Urothelium cell line (cell line): Measurements from ENCODE around the gene PUM2.

Experiments
- DNase-seq: peaks from one replicate; pipeline ENCODE4 v3.0.0; 2011; ENCODE audit warnings: low spot score, mixed read lengths
- FAIRE-seq: peaks from 2 replicates; lab custom pipeline; 2011; peaks lifted over from hg19 to GRCh38; lab: Jason Lieb, UNC

The PUM2 gene

DNA sequence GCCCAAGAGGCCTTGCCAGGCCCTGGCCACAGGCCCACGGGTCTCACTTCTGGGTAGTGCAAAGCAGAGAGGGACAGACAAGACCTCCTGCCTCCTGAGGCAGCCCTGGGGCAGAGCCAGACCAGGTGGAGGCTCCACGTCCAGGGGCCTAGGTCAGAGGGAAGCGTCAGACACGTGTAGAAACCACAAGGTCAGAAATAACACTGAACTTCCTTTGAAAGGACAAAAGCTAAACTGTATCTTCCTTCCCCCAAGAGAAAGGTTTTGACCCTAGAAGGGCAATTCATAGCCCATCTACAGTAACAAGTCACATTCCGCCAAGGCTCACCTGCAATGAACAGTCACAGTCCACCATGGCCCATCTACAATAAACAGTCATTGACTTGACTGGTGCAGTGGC, 143.6 kb downstream of the PUM2 start:
- no peak for FAIRE-seq
- DNase-seq = no peak

DNA sequence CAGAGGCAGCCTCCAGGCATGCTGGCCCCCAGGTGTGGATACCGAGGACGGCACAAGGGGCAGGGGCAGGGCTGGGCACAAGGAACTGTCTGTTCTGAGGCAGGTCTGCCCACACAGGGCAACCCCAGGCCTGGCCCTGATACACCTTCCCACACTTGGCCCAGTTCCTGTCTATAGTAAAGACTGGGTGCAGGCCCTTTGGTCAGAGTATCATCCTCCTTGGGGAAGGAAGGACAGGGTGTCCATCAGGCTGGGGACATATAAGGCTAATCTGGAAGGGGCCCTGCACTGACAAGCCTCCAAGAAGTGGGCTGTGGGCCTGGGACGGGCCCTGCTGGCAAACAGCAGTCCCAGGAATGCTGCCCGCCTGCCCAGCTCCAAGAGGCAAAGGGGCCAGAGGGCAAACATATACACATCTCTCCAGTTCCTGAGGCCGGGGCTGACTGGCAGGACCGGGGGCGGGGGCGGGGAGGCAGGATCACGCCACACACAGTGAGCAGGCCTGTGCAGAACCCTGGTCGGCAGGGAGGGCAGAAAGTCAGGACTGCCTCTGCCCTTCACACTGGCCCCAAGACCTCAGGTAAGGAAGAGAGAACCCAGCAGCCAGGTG, 144.6 kb downstream of the PUM2 start:
- DNase-seq = no peak

GRCh38 chr2:20205069-20205468, 145.6 kb downstream of the PUM2 start:
- no peak for DNase-seq
- peak; percentile 30 for FAIRE-seq

More for the DNA sequence above, 144.6 kb downstream of the PUM2 start:
- FAIRE-seq = no peak

DNA sequence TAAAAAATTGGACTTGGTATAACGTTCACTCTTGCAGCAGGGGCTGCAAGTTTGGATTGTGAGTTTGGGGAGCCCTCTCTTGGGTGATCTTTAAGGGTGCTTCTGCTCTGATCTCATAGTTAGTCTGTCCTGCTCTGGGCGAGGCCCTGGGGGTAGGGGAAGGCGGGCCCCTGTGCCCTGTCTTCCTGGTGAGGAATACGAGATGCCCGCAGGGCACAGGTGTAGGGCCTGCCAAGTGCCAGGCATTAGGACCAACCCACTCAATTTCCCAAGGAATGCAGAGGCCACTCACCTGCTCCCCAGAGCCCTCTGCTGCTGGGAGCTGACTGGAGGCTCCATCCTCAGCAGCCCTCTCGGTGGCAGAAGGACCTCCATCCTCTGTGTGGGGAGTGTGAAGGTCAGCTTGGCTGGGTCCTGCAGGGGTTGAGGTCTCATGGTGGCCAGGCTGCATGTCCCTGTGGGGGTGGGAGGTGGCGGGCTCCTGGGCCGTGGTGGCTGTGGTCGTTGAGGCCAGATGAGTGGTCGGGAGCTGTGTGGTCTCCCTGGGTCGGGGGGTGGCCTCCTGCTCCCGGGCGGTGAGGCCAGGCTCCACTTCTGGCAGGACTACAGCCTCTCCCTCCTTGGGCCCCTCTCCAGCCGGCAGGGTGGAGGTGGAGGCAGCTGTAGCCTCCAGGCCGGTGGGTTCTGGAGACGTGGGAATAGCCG, 147.0 kb downstream of the PUM2 start:
- FAIRE-seq (no peak), DNase-seq (no peak)

- DNase-seq = no peak
- FAIRE-seq = no peak
Observed at GRCh38 chr2:20203072-20203471, 147.6 kb downstream of the PUM2 start.

DNA sequence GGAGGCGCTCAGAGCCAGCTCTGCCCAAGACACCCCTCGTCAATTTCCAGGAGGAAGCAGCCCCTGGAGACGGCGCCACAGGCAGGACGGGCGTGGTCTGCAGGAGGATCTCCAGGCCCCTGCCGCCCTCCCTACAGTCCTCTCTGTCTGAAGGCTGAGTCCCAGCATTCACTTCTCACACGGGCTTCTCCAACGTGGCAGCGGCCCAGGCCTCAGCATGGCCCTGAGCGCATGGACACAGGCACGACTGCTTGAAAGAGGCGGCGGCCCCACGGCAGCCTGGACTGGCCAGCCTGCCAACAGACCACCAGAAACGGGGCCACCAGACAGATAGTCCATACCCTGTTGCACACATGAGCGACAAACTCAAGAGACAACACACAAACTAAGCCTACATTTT, 149.0 kb downstream of the PUM2 start:
- no peak for FAIRE-seq

GRCh38 chr2:20200697-20201555, 149.7 kb downstream of the PUM2 start:
- DNase-seq (no peak), FAIRE-seq (no peak)

More for the DNA sequence above, 149.0 kb downstream of the PUM2 start:
- no peak for DNase-seq

- DNase-seq = no peak
- FAIRE-seq = no peak
Observed at GRCh38 chr2:20199633-20200270, 150.9 kb downstream of the PUM2 start.

DNA sequence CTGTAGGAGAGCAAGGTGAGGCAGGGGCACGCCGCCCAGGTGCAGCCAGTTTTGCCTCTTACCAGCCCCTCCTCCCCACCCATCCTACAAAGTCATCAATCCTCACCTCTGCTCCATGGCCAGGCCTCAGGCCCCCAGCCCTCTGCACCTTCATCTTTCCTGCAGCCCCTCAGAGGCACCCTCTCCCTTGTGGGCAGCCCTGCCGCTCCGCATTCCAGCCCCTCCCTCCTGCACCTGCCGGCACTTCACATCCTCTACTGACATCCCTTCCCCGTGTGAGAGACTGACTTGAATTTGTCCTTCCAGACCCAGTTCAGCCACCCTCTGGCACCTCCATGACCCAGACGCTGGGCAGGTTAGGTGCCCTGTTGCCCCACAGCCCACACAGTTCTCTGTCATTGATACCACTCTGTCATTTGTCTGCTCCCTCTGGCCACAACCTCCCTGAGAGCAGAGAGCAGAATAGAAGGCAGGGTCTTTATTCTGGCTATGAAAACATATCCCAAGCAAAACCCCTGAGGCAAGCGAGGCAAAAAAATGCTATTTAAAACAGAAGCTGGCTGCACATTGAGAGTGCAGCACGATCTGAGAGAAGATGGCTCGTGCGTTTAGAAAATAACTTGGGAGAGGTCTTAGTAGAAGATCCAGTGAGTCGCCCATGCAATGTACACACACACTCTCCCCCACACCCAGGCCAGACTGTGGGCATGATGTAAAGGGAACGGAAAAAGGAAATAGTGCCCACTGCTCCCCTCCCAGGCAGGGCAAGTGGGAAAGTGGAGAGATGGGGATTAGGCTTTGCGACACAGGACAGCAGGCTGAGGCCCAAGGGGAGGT, 151.6 kb downstream of the PUM2 start:
- FAIRE-seq (no peak), DNase-seq (no peak)
